Heart right ventricle (tissue), 16 donors: ENCODE data around the gene STYXL2. TPM values are rescaled to one million over a fixed set of nuclear protein-coding genes. Genes with fewer than 3 reads are reported as not detected.

ENCODE experiments used
- ATAC-seq, 8 donors: fragments of 200-7000 bp; cut with Tn5 transposase; one replicate each; pipeline ENCODE4 v1.9.1; 2020; ENCODE audit warnings: mild to moderate bottlenecking in 8 of 8, moderate library complexity in 8 of 8, moderate number of reproducible peaks in 1 of 8
- DNase-seq, 2 donors: peaks; one replicate each; pipeline ENCODE4 v3.0.0-alpha.2; 2020
- H3K27ac ChIP-seq, 10 donors: fragments of 200-600 bp; sonication (generic) in 2 of 10; one replicate each; pipeline versions ENCODE4 v1.5.0 to v1.8.0; 2020 to 2022; ENCODE audit warnings: mild to moderate bottlenecking in 3 of 10
- H3K27me3 ChIP-seq, 7 donors: fragments of 200-600 bp; one replicate each; pipeline ENCODE4 v1.8.0; 2021 to 2022; ENCODE audit warnings: mild to moderate bottlenecking in 2 of 7
- H3K36me3 ChIP-seq, 9 donors: fragments of 200-600 bp; sonication (generic) in 1 of 9; one replicate each; pipeline versions ENCODE4 v1.5.0 to v1.8.0; 2020 to 2022; ENCODE audit warnings: mild to moderate bottlenecking in 2 of 9
- H3K4me1 ChIP-seq, 9 donors: fragments of 200-600 bp; sonication (generic) in 1 of 9; one replicate each; pipeline versions ENCODE4 v1.5.0 to v1.8.0; 2020 to 2022; ENCODE audit warnings: mild to moderate bottlenecking in 4 of 9
- H3K4me3 ChIP-seq, 10 donors: fragments of 200-600 bp; sonication (generic) in 2 of 10; one replicate each; pipeline versions ENCODE4 v1.5.0 to v1.8.0; 2020 to 2022; ENCODE audit warnings: mild to moderate bottlenecking in 7 of 10, moderate library complexity in 2 of 10
- H3K9me3 ChIP-seq, 11 donors: fragments of 200-600 bp in 10 of 11; sonication (generic) in 2 of 11; one replicate each; pipeline versions ENCODE4 v1.5.0 to v1.8.0; 2013 to 2022; ENCODE audit warnings: mild to moderate bottlenecking in 2 of 11, control low read depth in 1 of 11, moderate library complexity in 1 of 11
- WGBS, 2 donors: extraction: QIAGEN DNeasy Blood & Tissue Kit; methylation state at CpG; one replicate each; pipeline ENCODE4 v1.1.7; 2013; ENCODE audit warnings: inconsistent platforms in 1 of 2; 5-methylcytosine and 5-hydroxymethylcytosine counted together
- intact Hi-C, 10 donors: fragments of 100-400 bp; cut with DNase I; formaldehyde crosslinking; loops; one replicate each; pipeline versions ENCODE4 v1.11.1 to v1.14.2; 2022
- polyA plus RNA-seq, 2 donors: library from polyadenylated mRNA; stranded (reverse); fragments of 200-250 nt; gene quantifications; one replicate each; pipeline ENCODE4 v1.2.3, GENCODE V29; 2013
- total RNA-seq, 10 donors: library from RNA; stranded (reverse); fragmentation: NEBNext Ultra II Directional in 3 of 10; extraction: Animal tissue kit (Norgen Biotek cat#: 25700) in 3 of 10; gene quantifications; one replicate each; pipeline versions ENCODE4 v1.2.1 to v1.2.4, GENCODE V29; 2021 to 2023
- TF ChIP-seq, protein P1 (sequence below), 9 donors: fragments of 200-600 bp; sonication (generic) in 2 of 9; IDR thresholded peaks; one replicate each; pipeline versions ENCODE4 v1.5.0 to v1.8.0; 2021 to 2022; ENCODE audit warnings: antibody characterized with exemption in 9 of 9, mild to moderate bottlenecking in 5 of 9, moderate library complexity in 1 of 9
- donor health status: Arrhythmogenic right ventricular cardiomyopathy.
- donor health status: ischemic (EF 13 %, LVEDD 7.1; RV severe dilation, severe dysfunction).
- donor health status: healthy with polysubstance abuse.
- donor health status: DM: no; HTN: yes; CAD: no.
- donor health status: DM: no; HTN: no; CAD: no.
- donor health status: ischemic (EF 25% LVEDD 6.9; RV normal size, moderate dysfunction).
- donor health status: ischemic (EF 25% LVEDD 5.7; RV mildly dilated, moderate dysfunction).
- donor health status: healthy.
- donor health status: DM: yes; HTN: yes; CAD: no.
- donor health status: Ischemic cardiomyopathy.
- donor health status: ischemic (EF 35%, LVEDD 5.7; RV mildly dilated, moderate dysfunction).
- donor health status: nonischemic (EF 11% LVEDD 7.7; RV severe dilation, severe dysfunction).
- donor health status: DM: yes; HTN: yes; CAD: no.
- donor health status: PGD.
- donor health status: ischemic (EF 29% LVEDD 5.4; RV normal size, mild dysfunction).
- donor health status: nonischemic (EF 23%, LVEDD 6.1; RV moderate dilation, normal function).

Gene STYXL2
- total and polyA plus RNA-seq, 12 donors: 32.4 to 638 (median 205) TPM

DNA sequence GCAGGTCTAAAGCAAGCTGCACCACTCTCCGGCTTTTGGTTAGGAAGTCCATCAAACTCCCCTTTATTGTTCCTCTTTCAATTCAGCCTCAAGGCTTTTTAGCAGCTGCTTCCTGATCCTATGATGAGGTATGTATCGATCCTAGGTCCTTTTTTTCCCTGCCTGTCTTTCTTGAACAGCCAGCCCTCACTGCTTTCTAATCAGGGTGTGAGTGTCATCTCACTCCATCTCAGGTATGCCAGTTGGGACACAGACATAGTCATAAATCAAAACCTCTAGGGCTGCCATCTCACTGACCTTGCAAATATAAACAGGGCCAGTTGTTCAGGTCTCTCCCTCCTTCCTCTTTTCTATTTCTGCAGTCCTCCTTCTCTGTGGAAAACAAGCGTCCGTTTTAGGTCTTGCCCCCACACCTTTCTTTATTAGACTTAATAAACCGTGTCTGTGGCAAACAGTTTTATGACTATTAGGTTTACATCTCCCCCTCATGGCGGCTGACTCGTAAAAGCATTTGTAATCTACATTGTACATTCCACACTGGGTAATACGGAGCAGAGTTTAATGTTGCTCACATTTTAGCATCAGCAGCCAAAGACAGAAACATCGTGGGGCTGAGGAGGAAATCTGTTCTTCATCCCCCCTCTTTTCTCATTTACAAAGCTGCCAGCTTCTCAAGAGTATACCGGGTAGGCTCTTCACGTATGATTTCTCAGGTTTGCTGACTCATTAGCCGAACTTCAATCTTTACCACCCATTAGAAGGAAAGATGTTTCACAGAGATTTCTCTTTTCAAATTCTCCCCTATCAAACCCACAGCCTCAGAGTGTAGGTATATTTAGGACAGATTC, 11.6 kb downstream of the STYXL2 start:
- Histone ChIP-seq H3K4me1 (peaks cover 0 to 74% (median 26%) of the 10 kb centered on the region in 9 donors), H3K9me3 (peaks cover 0 to 6% (median 0%) of the 10 kb centered on the region in 11 donors), H3K36me3 (peaks cover 0 to 38% (median 0%) of the 10 kb centered on the region in 9 donors), H3K27me3 (peaks cover 0 to 7% (median 0%) of the 10 kb centered on the region in 7 donors), H3K4me3 (no peak overlapping the region), H3K27ac (peak overlapping the region in 7 of 10 donors; percentile 8 to 68 (median 42))
- intact Hi-C loops: no loop called here
- no peak for ATAC-seq
- TF ChIP-seq, protein P1, sequence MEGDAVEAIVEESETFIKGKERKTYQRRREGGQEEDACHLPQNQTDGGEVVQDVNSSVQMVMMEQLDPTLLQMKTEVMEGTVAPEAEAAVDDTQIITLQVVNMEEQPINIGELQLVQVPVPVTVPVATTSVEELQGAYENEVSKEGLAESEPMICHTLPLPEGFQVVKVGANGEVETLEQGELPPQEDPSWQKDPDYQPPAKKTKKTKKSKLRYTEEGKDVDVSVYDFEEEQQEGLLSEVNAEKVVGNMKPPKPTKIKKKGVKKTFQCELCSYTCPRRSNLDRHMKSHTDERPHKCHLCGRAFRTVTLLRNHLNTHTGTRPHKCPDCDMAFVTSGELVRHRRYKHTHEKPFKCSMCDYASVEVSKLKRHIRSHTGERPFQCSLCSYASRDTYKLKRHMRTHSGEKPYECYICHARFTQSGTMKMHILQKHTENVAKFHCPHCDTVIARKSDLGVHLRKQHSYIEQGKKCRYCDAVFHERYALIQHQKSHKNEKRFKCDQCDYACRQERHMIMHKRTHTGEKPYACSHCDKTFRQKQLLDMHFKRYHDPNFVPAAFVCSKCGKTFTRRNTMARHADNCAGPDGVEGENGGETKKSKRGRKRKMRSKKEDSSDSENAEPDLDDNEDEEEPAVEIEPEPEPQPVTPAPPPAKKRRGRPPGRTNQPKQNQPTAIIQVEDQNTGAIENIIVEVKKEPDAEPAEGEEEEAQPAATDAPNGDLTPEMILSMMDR (IDR thresholded peaks at IDR 0.05): no peak
- 29 to 38% methylated on average over 12 of the region's 12 CpGs for WGBS, 2 donors
- DNase-seq: no peak

DNA sequence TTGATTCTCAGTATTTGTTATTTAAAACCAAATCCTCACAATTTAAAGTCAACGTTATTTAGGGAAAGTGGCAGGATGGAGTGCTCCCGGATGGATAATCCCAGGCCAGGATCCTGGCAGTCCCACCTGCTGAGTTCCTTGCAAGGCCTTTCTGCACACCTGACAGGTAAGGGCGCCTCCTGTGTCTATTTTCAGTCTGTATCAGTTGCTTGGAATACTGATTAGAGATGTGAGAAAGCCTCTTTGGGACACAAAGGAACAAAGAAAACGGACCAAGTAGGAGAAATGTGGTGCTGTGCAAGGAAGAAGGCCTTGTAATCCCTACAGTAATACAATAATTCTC, 12.2 kb downstream of the STYXL2 start:
- DNase-seq (no peak), ATAC-seq (no peak)
- H3K27ac ChIP-seq: peak overlapping the region in 6 of 10 donors; percentile 8 to 68 (median 45)
- peaks cover 0 to 74% (median 26%) of the 10 kb centered on the region in 9 donors for H3K4me1 ChIP-seq
- 61 to 72% methylated on average over 4 of the region's 4 CpGs for WGBS, 2 donors
- intact Hi-C loops: no loop called here
- peaks cover 0 to 9% (median 0%) of the 10 kb centered on the region in 11 donors for H3K9me3 ChIP-seq
- peaks cover 0 to 40% (median 0%) of the 10 kb centered on the region in 9 donors for H3K36me3 ChIP-seq
- no peak overlapping the region for H3K4me3 ChIP-seq
- TF ChIP-seq, protein P1 (IDR thresholded peaks at IDR 0.05): no peak
- H3K27me3 ChIP-seq: peaks cover 0 to 7% (median 0%) of the 10 kb centered on the region in 7 donors

DNA sequence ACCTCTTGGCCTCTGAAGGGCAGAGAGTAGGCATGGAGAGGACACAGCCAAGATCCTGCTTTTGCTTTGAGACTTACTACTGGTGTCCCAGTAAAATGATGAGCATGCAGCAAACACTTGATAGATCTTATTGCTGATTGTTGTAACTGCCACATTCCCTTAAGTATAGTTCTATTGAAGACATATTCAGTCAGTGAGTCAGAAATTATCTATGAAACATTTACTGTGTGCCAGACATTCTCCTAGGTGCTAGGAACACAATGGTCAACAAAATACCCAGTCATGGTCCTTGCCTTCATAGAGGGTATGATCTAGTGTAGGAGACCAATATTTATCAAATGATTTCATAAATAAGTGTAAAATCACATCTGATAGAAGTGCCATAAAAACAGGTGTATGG, 13.6 kb downstream of the STYXL2 start:
- H3K36me3 ChIP-seq: peaks cover 0 to 33% (median 0%) of the 10 kb centered on the region in 9 donors
- H3K27ac ChIP-seq: peak overlapping the region in 9 of 10 donors; percentile 13 to 68 (median 42)
- DNase-seq (no peak), ATAC-seq (peak in 5 of 8 donors; percentile 46 to 76 (median 65))
- intact Hi-C loops: no loop called here
- TF ChIP-seq, protein P1 (IDR thresholded peaks at IDR 0.05): no peak
- H3K4me3 ChIP-seq: no peak overlapping the region
- H3K4me1 ChIP-seq: peaks cover 0 to 80% (median 26%) of the 10 kb centered on the region in 9 donors
- peaks cover 0 to 9% (median 0%) of the 10 kb centered on the region in 11 donors for H3K9me3 ChIP-seq
- H3K27me3 ChIP-seq: peaks cover 0 to 3% (median 0%) of the 10 kb centered on the region in 7 donors

DNA sequence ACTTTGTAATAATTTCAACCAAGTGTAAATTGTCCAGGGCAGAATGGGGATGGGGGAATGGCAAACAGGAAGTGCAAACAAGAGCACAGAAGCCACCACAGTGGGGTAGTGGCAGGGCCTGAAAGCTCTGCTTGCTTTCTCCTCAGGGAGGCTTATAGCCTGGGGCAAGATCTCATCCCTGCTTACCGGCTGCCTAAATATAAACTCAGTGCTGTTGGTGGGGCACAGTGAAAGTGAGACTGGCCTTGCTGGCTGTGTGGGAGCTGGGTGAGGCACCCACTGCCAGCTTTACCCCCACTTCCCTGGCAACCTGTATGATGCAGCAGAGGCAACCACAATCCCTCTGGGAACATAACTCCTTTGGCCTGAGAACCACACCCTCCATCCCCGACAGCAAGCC, 15.2 kb downstream of the STYXL2 start:
- Histone ChIP-seq H3K4me1 (peaks cover 0 to 66% (median 19%) of the 10 kb centered on the region in 9 donors), H3K27me3 (no peaks in the 10 kb centered on the region), H3K4me3 (no peak overlapping the region), H3K36me3 (peaks cover 0 to 46% (median 0%) of the 10 kb centered on the region in 9 donors), H3K9me3 (peaks cover 0 to 9% (median 0%) of the 10 kb centered on the region in 11 donors), H3K27ac (peak overlapping the region in 5 of 10 donors; percentile 22 to 53 (median 25))
- intact Hi-C loops: no loop called here
- DNase-seq (no peak), ATAC-seq (peak in 6 of 8 donors; percentile 15 to 64 (median 41))
- TF ChIP-seq, protein P1 (IDR thresholded peaks at IDR 0.05): no peak
- 36 to 45% methylated on average over 2 of the region's 2 CpGs for WGBS, 2 donors
